Astrocyte of the spinal cord (primary cell): ENCODE results near the gene ATP2B3.

ENCODE experiments used
- DNase-seq: peaks from one replicate; pipeline ENCODE4 v3.0.0; 2011; ENCODE audit warnings: low read depth, low spot score
- H3K4me3 ChIP-seq: 2 replicates; pipeline ENCODE4 v1.5.1; 2011; ENCODE audit warnings: low read depth, mild to moderate bottlenecking, low read length, moderate library complexity
- CTCF ChIP-seq: IDR thresholded peaks from 2 replicates; pipeline ENCODE4 v1.5.1; 2012; ENCODE audit warnings: low read depth, mild to moderate bottlenecking, low read length, inconsistent platforms
- in situ Hi-C: cut with HindIII; loops from 2 replicates; pipeline ENCODE4 v1.10.0; 2017; ENCODE audit warnings: low sequenced_read_pairs

ATP2B3 gene

DNA sequence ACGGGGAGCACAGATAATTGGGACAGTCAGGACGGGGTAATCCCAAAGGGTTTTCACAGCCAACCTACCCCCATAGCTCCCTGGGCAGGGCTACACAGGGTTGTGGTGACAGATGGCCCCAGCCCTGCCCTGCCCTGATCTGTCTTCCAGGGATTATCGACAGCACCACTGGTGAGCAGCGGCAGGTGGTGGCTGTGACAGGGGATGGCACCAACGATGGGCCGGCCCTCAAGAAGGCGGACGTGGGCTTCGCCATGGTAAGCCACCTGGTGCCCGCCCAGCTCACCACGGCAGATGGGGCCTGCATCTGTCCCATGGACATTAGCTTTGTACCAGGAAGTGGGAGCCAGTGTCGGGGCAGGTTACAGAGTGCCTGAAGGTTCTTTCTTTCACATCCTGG is 39.3 kb downstream of the ATP2B3 start:
- no peak for TF ChIP-seq CTCF
- H3K4me3 ChIP-seq = no peak overlapping the region
- in situ Hi-C loops = no loop called here
- no peak for DNase-seq

DNA sequence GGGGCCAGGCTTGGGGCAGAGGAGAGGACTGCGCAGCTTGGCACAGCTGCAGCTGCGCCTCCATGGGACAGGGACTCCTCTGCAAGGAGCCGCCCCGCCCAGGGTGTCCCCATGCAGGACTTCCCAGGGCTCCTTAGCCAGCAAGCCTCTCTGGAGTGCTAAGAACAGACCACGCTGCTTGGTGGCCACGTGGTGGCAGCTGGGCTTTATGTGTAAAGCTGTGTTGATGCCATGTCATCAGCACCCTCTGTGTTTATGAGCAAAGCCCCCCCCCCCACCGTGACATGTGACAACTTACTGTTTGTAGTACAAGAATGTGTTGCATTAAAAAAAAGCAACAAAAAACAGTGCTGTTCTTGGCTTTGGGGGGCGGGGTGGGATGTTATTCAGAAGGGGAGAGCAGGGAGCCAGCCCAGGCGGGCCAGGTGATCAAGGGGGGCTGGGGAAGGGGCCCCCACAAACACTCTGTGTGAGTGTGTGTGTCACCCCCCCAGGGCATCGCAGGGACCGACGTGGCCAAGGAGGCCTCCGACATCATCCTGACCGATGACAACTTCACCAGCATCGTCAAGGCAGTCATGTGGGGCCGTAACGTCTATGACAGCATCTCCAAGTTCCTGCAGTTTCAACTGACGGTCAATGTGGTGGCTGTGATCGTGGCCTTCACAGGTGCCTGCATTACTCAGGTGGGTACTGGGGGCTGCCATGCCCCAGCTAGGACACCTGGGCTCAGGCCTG is 40.3 kb downstream of the ATP2B3 start:
- no peak for TF ChIP-seq CTCF
- in situ Hi-C loops = no loop called here
- DNase-seq = no peak
- no peak overlapping the region for H3K4me3 ChIP-seq

GRCh38 chrX:153560000-153560399 is 42.6 kb downstream of the ATP2B3 start:
- in situ Hi-C loops = no loop called here
- TF ChIP-seq CTCF = no peak
- DNase-seq = no peak
- H3K4me3 ChIP-seq = no peak overlapping the region

DNA sequence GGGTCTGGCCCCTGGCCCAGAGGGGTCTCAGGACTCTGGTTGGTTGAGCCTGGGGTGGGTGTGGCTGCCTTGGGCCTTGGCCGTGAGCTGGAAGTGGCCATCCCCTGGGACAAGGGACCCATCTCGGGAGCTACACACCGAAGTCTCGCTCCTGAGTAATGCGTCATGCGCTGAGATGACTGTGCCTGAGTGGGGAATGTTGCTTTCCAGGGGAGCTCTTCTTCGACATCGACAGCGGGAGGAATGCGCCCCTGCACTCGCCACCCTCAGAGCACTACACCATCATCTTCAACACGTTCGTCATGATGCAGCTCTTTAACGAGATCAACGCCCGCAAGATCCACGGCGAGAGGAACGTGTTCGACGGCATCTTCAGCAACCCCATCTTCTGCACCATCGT is 43.0 kb downstream of the ATP2B3 start:
- H3K4me3 ChIP-seq = no peak overlapping the region
- in situ Hi-C loops = no loop called here
- no peak for TF ChIP-seq CTCF
- DNase-seq = no peak

DNA sequence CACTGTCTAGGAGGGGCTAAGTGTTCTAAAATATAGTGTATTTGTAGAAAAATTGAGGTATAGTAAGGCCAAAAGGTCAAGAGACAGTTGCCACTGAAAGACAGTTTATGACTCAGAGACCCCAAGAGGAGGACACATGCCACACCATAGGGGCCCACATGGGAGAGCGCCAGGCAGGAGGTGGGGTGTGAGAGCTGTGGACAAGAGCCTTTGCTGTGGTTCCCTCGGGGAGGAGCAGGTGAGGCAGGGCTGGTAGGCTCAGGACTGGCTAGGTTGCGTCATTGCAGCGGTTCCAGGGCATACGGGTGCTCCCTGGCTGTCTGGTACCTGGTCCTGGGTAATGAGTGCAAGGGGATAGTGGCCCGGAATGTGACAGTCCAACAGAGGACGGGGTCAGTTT is 43.9 kb downstream of the ATP2B3 start:
- no peak for TF ChIP-seq CTCF
- in situ Hi-C loops = no loop called here

DNA sequence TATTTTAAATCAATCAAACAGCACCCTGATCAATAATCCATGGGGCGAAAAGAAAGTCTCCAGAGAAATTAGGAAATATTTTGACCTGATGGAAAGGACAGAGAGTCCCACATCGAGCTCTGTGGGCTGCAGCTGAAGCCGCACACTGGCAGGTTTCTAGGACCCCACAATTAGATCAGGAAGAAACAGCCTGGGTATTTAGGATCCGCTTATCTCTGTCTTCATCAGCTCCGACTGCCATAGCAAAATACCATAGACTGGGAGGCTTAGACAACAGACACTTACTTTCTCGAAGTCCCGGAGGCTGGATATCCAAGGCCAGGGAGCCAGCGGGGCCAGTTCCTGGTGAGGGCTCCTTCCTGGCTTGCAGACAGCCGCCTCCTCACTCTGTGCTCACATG is 45.1 kb downstream of the ATP2B3 start:
- no peak for DNase-seq
- H3K4me3 ChIP-seq = no peak overlapping the region
- TF ChIP-seq CTCF = no peak
- in situ Hi-C loops = no loop called here

More for the DNA sequence above, 43.9 kb downstream of the ATP2B3 start:
- DNase-seq = no peak
- no peak overlapping the region for H3K4me3 ChIP-seq
